ENCODE measurements around the gene PTPRN2. TPM values are rescaled to one million over a fixed set of nuclear protein-coding genes. Genes with fewer than 3 reads are reported as not detected.

Gene PTPRN2
- total RNA-seq, 1 experiment from 2014 or later: 2.1 TPM

- no peak overlapping the region for H3K4me3 ChIP-seq (replicated peaks in 1 of 2; ENCODE audit: low read depth in 1 of 2, low read length in 2 of 2)
- TF ChIP-seq EGR1 (IDR thresholded peaks at IDR 0.05; ENCODE audit: low read depth) (no peak), ZFX (IDR thresholded peaks at IDR 0.05) (no peak), TCF7L2 (IDR thresholded peaks at IDR 0.05; ENCODE audit: borderline replicate concordance, extremely low read depth, insufficient read depth, insufficient read length) (no peak), SIN3A (IDR thresholded peaks at IDR 0.05; ENCODE audit: low read depth) (no peak), RAD21 (IDR thresholded peaks at IDR 0.05; ENCODE audit: low read depth) (no peak), SP1 (IDR thresholded peaks at IDR 0.05; ENCODE audit: low read depth) (no peak), CBX3 (IDR thresholded peaks at IDR 0.05; ENCODE audit: low read depth) (no peak), FOSL1 (IDR thresholded peaks at IDR 0.05; ENCODE audit: low read depth) (no peak), JUND (IDR thresholded peaks at IDR 0.05) (no peak), EZH2 (IDR thresholded peaks at IDR 0.05) (no peak), ELF1 (IDR thresholded peaks at IDR 0.05; ENCODE audit: borderline replicate concordance, low read depth) (no peak)
- TF ChIP-seq, protein P1, sequence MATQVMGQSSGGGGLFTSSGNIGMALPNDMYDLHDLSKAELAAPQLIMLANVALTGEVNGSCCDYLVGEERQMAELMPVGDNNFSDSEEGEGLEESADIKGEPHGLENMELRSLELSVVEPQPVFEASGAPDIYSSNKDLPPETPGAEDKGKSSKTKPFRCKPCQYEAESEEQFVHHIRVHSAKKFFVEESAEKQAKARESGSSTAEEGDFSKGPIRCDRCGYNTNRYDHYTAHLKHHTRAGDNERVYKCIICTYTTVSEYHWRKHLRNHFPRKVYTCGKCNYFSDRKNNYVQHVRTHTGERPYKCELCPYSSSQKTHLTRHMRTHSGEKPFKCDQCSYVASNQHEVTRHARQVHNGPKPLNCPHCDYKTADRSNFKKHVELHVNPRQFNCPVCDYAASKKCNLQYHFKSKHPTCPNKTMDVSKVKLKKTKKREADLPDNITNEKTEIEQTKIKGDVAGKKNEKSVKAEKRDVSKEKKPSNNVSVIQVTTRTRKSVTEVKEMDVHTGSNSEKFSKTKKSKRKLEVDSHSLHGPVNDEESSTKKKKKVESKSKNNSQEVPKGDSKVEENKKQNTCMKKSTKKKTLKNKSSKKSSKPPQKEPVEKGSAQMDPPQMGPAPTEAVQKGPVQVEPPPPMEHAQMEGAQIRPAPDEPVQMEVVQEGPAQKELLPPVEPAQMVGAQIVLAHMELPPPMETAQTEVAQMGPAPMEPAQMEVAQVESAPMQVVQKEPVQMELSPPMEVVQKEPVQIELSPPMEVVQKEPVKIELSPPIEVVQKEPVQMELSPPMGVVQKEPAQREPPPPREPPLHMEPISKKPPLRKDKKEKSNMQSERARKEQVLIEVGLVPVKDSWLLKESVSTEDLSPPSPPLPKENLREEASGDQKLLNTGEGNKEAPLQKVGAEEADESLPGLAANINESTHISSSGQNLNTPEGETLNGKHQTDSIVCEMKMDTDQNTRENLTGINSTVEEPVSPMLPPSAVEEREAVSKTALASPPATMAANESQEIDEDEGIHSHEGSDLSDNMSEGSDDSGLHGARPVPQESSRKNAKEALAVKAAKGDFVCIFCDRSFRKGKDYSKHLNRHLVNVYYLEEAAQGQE (IDR thresholded peaks at IDR 0.05; ENCODE audit: low read depth): no peak
- no peak overlapping the region for H3K4me2 ChIP-seq (ENCODE audit: low read length)
- no peaks in the 10 kb centered on the region for H3K36me3 ChIP-seq (ENCODE audit: control insufficient read depth in 1 of 2, insufficient read depth in 2 of 2, low read length in 2 of 2)
- H3K27me3 ChIP-seq (ENCODE audit: insufficient read depth, low read length): no peaks in the 10 kb centered on the region
- no TSS peak for BruUV-seq (replicated peaks)
- intact Hi-C loops (cut with micrococcal nuclease): no loop called here
- ChIA-PET CTCF (no interaction called here), RAD21 (ENCODE audit: low non-redundant PET in 1 of 2, low total read pairs in 2 of 2, uncharacterized antibody in 2 of 2, unreplicated experiment in 2 of 2) (no interaction called here), POLR2A (no interaction called here)
- H3K4me1 ChIP-seq (ENCODE audit: control insufficient read depth in 1 of 2, insufficient read depth in 2 of 2, low read length in 2 of 2): no peaks in the 10 kb centered on the region
- H3K9me3 ChIP-seq (ENCODE audit: control insufficient read depth in 1 of 2, insufficient read depth in 1 of 2, low read depth in 1 of 2, low read length in 2 of 2): no peaks in the 10 kb centered on the region; a peak in 1 of 4 replicates
- ATAC-seq: no peak
- no peak for DNase-seq (ENCODE audit: low read depth, low spot score)
- H4K20me1 ChIP-seq (ENCODE audit: insufficient read depth): no peaks in the 10 kb centered on the region
- no peak overlapping the region for H3K27ac ChIP-seq (ENCODE audit: low read depth, low read length)
- no peak overlapping the region for H2AFZ ChIP-seq (ENCODE audit: low read depth, low read length, poor library complexity, severe bottlenecking)
- H3K79me2 ChIP-seq (ENCODE audit: insufficient read depth, low read length): no peaks in the 10 kb centered on the region
- H3K9me2 ChIP-seq (ENCODE audit: insufficient read depth): no peaks in the 10 kb centered on the region
- H3K9ac ChIP-seq (ENCODE audit: low read length): no peak overlapping the region
Observed at GRCh38 chr7:158074896-158075632, 512.6 kb downstream of the PTPRN2 start.
